Measurements from ENCODE around the gene PPFIBP1. TPM values are rescaled to one million over a fixed set of nuclear protein-coding genes. Genes with fewer than 3 reads are reported as not detected.

Gene PPFIBP1
- polyA plus RNA-seq, 1 of the 3 experiments (the other 2 are of a cell fraction), result 55.0 TPM

DNA sequence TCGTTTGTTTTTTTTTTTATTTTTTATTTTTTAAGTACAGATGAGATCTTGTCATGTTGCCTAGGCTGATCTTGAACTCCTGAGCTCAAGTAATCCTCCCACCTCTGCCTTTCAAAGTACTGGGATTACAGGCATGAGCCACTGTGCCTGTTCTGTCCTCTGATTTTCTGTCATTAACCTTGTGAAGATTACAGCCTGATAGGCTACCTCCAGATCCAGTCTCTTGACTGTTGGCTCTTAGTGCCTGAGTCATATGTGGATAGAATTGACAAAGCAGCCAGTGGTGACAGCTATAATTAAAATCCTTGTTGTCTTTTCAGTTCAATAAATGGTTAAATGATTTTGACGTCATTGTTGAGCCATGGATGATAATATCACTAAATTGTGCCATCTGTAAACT lies 151.0 kb downstream of the PPFIBP1 start:
- Histone ChIP-seq H3F3A (replicated peaks; ENCODE audit: insufficient read depth) (peaks cover 23% of the 10 kb centered on the region), H2AFZ (ENCODE audit: low read depth) (no peak overlapping the region), H3K4me1 (ENCODE audit: control insufficient read depth in 1 of 2, insufficient read depth in 2 of 2, low read depth in 1 of 2, low read length in 1 of 2) (peaks cover 0 to 6% of the 10 kb centered on the region in 2 experiments; a peak in 1 of 4 replicates), H3K36me3 (replicated peaks in 1 of 2; ENCODE audit: control insufficient read depth in 1 of 2, insufficient read depth in 2 of 2, low read length in 1 of 2) (peaks cover 74 to 95% of the 10 kb centered on the region in 2 experiments), H3K27me3 (ENCODE audit: insufficient read depth) (no peaks in the 10 kb centered on the region), H4K20me1 (ENCODE audit: insufficient read depth) (no peaks in the 10 kb centered on the region), H3K9me2 (no peaks in the 10 kb centered on the region), H3K9ac (no peak overlapping the region), H3K9me3 (no peaks in the 10 kb centered on the region), H3K4me2 (no peak overlapping the region), H3K79me2 (ENCODE audit: insufficient read depth) (no peaks in the 10 kb centered on the region), H3K4me3 (ENCODE audit: low read depth in 2 of 2, low read length in 1 of 2) (no peak overlapping the region), H3K27ac (ENCODE audit: low read depth in 2 of 2, low read length in 1 of 2) (no peak overlapping the region)
- no peak for DNase-seq
- no peak for TF ChIP-seq TCF12 (IDR thresholded peaks at IDR 0.05)
- no peak for TF ChIP-seq FOXJ3 (CRISPR knock-in tag; IDR thresholded peaks at IDR 0.05)
- no peak for TF ChIP-seq JUND (IDR thresholded peaks at IDR 0.05)
- TF ChIP-seq TEAD4 (IDR thresholded peaks at IDR 0.05; ENCODE audit: borderline replicate concordance, insufficient read depth), result no peak
- TF ChIP-seq, protein P1, sequence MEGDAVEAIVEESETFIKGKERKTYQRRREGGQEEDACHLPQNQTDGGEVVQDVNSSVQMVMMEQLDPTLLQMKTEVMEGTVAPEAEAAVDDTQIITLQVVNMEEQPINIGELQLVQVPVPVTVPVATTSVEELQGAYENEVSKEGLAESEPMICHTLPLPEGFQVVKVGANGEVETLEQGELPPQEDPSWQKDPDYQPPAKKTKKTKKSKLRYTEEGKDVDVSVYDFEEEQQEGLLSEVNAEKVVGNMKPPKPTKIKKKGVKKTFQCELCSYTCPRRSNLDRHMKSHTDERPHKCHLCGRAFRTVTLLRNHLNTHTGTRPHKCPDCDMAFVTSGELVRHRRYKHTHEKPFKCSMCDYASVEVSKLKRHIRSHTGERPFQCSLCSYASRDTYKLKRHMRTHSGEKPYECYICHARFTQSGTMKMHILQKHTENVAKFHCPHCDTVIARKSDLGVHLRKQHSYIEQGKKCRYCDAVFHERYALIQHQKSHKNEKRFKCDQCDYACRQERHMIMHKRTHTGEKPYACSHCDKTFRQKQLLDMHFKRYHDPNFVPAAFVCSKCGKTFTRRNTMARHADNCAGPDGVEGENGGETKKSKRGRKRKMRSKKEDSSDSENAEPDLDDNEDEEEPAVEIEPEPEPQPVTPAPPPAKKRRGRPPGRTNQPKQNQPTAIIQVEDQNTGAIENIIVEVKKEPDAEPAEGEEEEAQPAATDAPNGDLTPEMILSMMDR (IDR thresholded peaks at IDR 0.05), result no peak
- TF ChIP-seq SIN3A (IDR thresholded peaks at IDR 0.05; ENCODE audit: borderline replicate concordance, low read depth, low read length), result no peak
- TF ChIP-seq, protein P2, sequence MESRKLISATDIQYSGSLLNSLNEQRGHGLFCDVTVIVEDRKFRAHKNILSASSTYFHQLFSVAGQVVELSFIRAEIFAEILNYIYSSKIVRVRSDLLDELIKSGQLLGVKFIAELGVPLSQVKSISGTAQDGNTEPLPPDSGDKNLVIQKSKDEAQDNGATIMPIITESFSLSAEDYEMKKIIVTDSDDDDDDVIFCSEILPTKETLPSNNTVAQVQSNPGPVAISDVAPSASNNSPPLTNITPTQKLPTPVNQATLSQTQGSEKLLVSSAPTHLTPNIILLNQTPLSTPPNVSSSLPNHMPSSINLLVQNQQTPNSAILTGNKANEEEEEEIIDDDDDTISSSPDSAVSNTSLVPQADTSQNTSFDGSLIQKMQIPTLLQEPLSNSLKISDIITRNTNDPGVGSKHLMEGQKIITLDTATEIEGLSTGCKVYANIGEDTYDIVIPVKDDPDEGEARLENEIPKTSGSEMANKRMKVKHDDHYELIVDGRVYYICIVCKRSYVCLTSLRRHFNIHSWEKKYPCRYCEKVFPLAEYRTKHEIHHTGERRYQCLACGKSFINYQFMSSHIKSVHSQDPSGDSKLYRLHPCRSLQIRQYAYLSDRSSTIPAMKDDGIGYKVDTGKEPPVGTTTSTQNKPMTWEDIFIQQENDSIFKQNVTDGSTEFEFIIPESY (IDR thresholded peaks at IDR 0.05; ENCODE audit: borderline replicate concordance, low read depth), result no peak
- no peak for TF ChIP-seq GABPA (IDR thresholded peaks at IDR 0.05; ENCODE audit: low read depth)
- no peak for TF ChIP-seq MXI1 (IDR thresholded peaks at IDR 0.05; ENCODE audit: low read depth, low read length)
- no peak for TF ChIP-seq RAD21 (IDR thresholded peaks at IDR 0.05; ENCODE audit: low read length)
- TF ChIP-seq MAX (IDR thresholded peaks at IDR 0.05; ENCODE audit: low read depth), result no peak
- TF ChIP-seq, protein P3, sequence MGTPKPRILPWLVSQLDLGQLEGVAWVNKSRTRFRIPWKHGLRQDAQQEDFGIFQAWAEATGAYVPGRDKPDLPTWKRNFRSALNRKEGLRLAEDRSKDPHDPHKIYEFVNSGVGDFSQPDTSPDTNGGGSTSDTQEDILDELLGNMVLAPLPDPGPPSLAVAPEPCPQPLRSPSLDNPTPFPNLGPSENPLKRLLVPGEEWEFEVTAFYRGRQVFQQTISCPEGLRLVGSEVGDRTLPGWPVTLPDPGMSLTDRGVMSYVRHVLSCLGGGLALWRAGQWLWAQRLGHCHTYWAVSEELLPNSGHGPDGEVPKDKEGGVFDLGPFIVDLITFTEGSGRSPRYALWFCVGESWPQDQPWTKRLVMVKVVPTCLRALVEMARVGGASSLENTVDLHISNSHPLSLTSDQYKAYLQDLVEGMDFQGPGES (IDR thresholded peaks at IDR 0.05; ENCODE audit: low read depth, low read length), result no peak
- TF ChIP-seq RFX5 (IDR thresholded peaks at IDR 0.05; ENCODE audit: low read length), result no peak
- TF ChIP-seq MEF2A (IDR thresholded peaks at IDR 0.05; ENCODE audit: borderline replicate concordance, low read depth), result no peak
- TF ChIP-seq FOXM1 (IDR thresholded peaks at IDR 0.05; ENCODE audit: low read depth), result no peak
- TF ChIP-seq ELF1 (IDR thresholded peaks at IDR 0.05), result no peak
- TF ChIP-seq TAF1 (IDR thresholded peaks at IDR 0.05; ENCODE audit: borderline replicate concordance, low read depth, low read length), result no peak
- TF ChIP-seq NRF1 (IDR thresholded peaks at IDR 0.05; ENCODE audit: low read depth, low read length), result no peak
- ChIA-PET POLR2A (no interaction called here), CTCF (interaction anchor here (0.9 to 1.6 kb wide), 2 partner anchors 11 to 22 kb away, joined by 3 to 5 read pairs; no protein-coding TSS in a partner anchor)
- 52% methylated on average over 2 of the region's 2 CpGs for WGBS (ENCODE audit: low lambda C conversion rate)

Measured in SK-N-SH (cell line).